ENCODE measurements around the gene ITSN2.

DNA sequence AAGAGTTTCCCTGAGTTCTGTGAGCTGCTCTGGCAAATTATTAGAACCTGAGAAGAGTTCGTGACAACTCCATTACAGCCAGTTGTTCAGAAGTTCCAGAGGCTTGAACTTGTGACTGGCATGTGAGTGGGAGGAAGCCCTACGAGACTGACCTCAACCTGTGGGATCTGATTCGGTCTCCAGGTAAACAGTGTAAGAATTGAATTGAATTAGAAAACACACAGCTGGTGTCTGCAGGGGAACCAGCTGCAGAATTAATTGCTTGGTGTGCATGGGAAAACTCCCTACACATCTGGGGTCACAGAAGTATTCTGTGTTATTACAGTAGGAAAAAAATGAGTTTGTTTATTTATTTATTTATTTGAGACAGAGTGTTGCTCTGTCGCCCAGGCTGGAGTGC is 14.0 kb upstream of the ITSN2 start:
- no peak for TF ChIP-seq POLR2A (IDR thresholded peaks at IDR 0.05)
- TF ChIP-seq, protein P1, sequence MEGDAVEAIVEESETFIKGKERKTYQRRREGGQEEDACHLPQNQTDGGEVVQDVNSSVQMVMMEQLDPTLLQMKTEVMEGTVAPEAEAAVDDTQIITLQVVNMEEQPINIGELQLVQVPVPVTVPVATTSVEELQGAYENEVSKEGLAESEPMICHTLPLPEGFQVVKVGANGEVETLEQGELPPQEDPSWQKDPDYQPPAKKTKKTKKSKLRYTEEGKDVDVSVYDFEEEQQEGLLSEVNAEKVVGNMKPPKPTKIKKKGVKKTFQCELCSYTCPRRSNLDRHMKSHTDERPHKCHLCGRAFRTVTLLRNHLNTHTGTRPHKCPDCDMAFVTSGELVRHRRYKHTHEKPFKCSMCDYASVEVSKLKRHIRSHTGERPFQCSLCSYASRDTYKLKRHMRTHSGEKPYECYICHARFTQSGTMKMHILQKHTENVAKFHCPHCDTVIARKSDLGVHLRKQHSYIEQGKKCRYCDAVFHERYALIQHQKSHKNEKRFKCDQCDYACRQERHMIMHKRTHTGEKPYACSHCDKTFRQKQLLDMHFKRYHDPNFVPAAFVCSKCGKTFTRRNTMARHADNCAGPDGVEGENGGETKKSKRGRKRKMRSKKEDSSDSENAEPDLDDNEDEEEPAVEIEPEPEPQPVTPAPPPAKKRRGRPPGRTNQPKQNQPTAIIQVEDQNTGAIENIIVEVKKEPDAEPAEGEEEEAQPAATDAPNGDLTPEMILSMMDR (IDR thresholded peaks at IDR 0.05 in 8 of 11, conservative IDR thresholded peaks at IDR 0.05 in 3 of 11): no peak
